GM12801 (cell line): ENCODE measurements around the gene TBCC.

Experiments
- CTCF ChIP-seq: IDR thresholded peaks from one replicate; pipeline ENCODE4 v1.5.1; 2011; ENCODE audit warnings: control low read depth; ENCODE audit not compliant: insufficient read length; ENCODE audit errors: extremely low read depth

Gene TBCC

GRCh38 chr6:42766163-42766670, 20.3 kb upstream of the TBCC start:
- no peak for TF ChIP-seq CTCF

- TF ChIP-seq CTCF = no peak
Measured at GRCh38 chr6:42764911-42765648, 19.2 kb upstream of the TBCC start.

- TF ChIP-seq CTCF = no peak
Measured at GRCh38 chr6:42762950-42763349, 17.0 kb upstream of the TBCC start.

- no peak for TF ChIP-seq CTCF
Measured at GRCh38 chr6:42762426-42762859, 16.5 kb upstream of the TBCC start.

- TF ChIP-seq CTCF = no peak
Measured at GRCh38 chr6:42761287-42762067, 15.6 kb upstream of the TBCC start.

GRCh38 chr6:42758756-42759430, 13.0 kb upstream of the TBCC start:
- no peak for TF ChIP-seq CTCF

GRCh38 chr6:42756722-42757121, 10.8 kb upstream of the TBCC start:
- no peak for TF ChIP-seq CTCF
